SH-SY5Y (cell line): ENCODE measurements around the gene TCF12.

ENCODE experiments used
- GATA2 ChIP-seq: IDR thresholded peaks from 2 replicates; pipeline ENCODE4 v1.6.1; 2011; ENCODE audit warnings: mild to moderate bottlenecking, low read depth, low read length
- GATA3 ChIP-seq: IDR thresholded peaks from 2 replicates; pipeline ENCODE4 v1.6.1; 2011; ENCODE audit warnings: low read depth, mild to moderate bottlenecking, low read length, moderate library complexity

The TCF12 gene

DNA sequence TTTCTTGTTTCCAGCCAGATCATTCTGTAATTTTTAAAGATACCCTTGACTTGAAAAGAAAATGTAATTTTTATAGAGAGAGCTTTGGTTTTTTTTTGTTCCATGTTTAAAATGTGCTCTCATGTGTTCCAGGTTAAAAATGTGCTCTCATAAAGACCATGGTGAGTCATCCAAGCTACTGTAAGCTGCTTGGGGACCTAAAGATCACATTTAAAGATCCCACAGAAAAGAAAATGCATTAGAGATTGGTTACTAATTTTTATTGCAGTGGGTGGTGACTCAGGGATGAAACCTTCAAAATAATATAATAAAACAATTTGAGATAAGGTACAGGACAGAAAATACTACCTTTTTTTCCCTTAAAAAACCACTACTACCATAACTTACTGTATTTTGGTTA is 11.0 kb downstream of the TCF12 start:
- TF ChIP-seq GATA2, result no peak
- no peak for TF ChIP-seq GATA3

DNA sequence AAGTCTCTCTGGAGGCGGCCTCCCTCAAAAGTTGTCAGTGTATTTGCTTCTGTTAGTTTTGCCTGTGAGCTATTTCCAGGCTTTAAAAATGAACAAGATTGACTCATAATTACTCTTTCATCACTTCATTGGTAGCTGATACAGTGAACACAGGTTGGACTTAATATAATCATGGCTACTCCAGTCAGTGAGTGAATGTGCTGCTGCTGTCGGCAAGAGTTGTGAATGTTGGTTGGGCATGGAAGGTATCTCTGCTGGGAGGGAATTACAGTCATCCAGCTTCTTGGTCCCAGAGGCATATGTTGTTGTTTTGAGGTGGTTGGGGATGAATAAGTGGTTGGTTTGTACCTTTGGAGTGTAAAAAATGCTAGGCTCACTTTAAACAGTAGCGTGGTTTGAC is 11.5 kb downstream of the TCF12 start:
- TF ChIP-seq GATA3, result no peak
- no peak for TF ChIP-seq GATA2

DNA sequence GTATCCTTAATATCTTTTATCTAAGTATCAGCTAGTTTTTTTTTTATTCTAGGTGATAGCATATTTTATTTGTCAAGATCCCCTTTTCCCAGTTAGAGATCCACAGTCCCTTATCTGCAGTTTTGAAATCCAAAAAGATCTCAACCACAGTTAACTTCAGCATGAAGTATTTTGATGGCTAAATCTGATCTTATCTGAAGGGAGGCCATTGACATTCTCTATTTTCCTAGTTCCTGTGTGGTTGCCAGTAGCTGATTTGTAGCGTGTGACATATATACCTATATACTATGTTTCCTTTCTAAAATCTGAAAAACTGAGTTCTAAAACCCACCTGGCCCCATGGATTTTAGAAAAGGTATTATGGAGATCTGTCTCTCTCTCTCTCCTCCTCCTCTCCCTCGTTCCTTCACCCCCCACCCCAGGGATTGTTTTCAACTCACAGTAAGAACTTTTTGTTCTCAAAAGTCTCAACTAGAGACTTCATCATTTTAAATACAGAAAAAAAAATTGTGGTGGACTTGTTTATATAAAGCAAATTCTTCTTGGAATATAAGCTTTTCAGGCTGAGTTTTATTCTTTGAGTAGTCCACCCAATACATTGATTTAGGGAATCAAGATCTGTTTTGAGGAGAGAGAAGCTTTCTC is 12.3 kb downstream of the TCF12 start:
- no peak for TF ChIP-seq GATA3
- no peak for TF ChIP-seq GATA2

DNA sequence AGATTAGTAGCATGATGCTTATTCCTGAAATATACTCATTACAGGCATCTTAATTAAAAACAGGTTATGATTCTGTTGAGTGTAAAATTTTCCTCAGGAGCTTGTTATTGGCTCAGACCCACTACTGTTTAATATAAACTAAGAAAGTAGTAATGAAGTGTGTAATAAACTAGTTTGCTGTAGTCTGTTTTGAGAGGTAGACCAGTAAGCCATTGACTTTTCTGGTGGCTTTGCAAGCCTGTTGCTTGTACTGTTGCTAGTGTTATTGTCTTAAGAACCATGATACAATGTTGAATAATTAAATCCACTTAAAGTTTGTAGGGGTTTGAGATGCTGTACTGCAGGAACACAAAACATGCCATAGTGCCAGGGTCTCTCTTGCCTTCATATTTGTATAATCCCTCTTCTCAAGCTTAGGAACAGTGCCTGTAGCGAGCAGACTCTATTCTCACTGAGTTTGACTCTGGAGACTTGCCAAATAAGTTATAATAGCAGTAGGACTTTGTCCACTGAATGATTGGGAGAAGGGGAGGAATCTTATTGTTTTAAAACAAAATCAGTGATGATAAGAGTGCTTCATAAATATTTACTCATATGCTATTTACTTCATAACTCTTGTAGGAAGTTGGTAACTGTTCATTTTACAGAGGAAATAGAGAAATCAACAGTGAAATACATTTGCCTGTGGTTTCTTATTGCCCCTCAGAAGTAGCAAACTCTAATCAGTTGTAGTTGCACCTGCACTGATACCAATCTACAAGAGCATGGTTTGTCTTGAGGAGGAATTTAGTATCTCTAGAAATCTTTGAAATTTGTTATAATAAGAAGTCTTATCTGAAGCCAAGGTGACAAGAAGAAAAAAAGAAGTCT is 13.4 kb downstream of the TCF12 start:
- TF ChIP-seq GATA2 (no peak), GATA3 (no peak)

DNA sequence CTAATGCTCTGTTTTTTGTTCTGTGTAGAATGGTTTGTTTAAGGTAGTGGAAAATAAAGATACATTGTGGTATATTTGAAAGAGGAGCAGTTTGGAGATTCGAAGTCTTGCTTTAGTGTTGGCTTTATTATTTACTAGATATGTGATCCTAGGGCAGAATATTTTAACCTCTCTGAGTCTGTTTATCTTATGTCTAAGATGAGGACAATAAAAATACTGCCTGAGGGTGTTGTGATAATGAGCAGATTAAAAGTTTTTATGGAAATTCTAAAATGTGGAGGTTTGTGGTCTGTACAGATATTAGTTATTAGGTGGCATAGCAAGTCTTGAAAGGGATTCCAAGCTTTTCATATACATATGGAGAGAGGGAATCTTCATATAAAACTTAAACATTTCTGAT is 15.0 kb downstream of the TCF12 start:
- TF ChIP-seq GATA2 (no peak), GATA3 (no peak)

DNA sequence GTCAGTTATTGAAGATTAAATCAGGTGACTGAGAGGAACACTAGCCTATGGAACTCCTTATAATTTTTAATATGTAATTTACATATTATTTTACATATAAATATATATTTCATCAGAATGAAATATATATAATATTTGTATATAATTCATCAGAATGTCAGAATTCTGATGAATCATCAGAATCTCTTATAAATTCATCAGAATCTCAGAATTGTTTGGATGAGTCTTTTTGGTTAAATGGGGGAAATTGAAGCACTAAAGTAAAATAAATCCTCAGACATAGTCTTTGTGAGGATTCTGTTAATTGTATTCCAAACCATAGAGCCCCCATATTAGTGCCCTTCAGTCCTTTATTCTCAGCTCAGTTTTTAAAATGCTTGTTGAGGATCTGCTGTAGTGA is 15.4 kb downstream of the TCF12 start:
- TF ChIP-seq GATA3, result no peak
- TF ChIP-seq GATA2, result no peak

DNA sequence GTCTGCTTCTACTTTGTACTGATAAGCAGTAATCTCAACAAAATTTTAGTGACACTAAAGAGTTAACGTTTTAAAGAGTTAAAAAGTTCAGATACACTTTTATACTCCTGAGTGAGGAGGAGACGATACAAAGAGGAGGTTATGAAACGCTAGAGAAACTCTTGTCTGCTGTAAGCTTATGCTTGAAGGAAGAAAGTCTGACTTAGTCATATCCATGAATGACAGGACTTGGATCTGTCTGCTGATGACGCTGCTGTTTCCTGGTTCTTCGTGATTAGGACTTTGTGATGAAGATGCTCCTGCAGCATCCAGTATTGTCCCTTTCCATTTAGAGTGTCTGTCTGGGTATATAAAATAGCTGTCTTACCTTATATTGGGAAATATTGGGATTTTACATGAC is 15.8 kb downstream of the TCF12 start:
- no peak for TF ChIP-seq GATA2

DNA sequence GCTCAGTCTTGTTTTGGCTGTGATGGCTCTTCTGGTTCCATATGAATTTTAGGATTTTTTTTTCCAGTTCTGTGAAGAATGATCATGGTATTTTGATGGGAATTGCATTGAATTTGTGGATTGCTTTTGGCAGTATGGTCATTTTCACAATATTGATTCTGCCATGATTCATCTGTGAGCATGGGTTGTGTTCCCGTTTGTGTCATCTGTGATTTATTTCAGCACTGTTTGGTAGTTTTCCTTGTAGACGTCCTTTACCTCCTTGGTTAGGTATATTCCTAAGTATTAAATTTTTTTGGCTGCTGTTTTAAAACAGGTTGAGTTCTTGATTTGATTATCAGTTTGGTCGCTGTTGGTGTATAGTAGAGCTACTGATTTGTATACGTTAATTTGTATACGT is 18.5 kb downstream of the TCF12 start:
- TF ChIP-seq GATA3, result no peak
- TF ChIP-seq GATA2, result no peak

DNA sequence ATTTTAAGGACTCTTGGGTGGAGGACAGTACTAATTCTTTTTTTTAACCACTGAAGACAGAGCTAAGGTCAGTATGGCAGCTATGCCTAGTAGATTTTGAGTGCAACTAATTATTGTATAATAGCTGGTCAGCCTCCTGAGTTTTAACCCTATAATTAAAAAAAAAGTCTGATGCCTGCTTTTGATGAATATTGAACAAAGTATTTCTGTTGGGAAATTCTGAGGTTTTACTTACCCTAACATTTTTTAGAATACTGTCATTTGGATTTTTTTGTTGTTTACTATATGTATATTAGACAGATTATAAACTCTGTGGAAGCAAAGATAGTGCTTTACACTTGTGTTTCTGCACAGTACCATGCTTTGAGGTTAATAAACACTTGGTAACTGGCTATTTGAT is 20.8 kb downstream of the TCF12 start:
- no peak for TF ChIP-seq GATA2

DNA sequence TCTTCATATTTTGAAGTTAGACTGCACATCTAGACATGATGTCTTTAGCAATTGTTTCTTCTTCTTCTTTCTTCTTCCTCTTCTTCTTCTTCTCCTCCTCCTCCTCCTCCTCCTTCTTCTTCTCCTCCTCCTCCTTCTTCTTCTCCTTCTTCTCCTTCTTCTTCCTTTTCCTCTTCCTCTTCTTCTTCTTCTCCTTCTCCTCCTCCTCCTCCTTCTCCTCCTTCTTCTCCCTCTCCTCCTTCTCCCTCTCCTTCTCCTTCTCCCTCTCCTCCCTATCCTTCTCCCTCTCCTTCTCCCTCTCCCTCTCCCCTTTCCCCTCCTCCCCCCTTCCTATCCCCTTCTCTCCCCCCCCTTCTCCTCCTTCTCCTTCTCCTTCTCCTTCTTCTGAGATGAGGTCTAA is 21.9 kb downstream of the TCF12 start:
- TF ChIP-seq GATA3 (no peak), GATA2 (no peak)

DNA sequence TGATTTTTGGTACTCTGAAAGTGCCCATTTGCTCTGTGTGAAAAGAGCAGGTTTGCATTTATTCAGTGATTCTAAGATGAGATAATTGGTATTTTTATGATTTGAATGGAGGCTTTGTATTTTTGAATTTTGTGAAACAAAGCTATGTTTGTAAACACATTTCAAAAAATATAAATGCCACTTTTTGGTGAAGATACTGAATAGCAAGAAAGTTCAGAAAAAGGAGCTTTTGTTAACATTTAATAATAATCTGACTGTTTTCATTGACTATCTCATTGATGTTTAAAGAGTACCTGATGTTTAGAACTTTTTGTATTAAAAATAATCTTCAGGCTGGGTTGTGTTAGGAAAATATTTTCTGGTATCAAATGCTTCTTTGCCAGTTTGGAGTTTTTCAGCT is 23.7 kb downstream of the TCF12 start:
- no peak for TF ChIP-seq GATA2
- TF ChIP-seq GATA3, result no peak

DNA sequence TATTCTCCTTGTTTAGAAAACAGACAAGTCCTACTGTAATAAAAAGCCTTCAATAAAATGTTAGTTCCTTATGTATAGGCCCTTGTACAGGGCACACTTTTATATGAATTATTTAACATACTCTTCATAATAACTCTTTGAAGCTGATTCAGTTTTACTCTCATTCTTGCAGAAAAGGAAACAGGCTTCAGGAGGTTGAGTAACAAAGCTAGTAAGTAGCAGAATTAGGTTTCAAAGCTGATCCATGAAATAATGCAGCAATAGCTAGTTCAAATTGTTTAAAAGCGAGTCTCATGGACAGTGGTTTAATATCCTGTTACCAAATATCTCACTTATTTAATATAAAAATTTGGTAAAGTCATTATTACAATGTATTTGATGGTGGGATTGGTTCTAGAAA is 25.0 kb downstream of the TCF12 start:
- no peak for TF ChIP-seq GATA3
- no peak for TF ChIP-seq GATA2

DNA sequence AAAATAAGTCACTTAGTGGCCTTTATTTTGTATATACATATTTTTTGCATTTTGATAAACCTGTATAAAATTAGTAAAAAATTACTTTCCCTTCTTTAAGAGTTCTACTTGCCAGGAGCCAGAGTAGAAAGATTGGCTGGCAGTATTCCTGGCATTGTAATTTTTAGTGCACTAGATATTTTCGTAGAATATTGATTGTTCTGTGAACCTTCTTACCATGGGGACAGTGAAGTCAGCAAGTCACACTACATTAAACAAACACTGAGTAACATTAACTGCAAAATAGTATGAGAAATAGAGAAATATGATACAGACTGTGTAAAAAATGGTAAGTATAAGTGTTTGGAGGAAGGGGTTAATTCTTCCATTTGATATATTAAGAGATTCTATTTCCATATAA is 26.0 kb downstream of the TCF12 start:
- TF ChIP-seq GATA2 (no peak), GATA3 (no peak)

DNA sequence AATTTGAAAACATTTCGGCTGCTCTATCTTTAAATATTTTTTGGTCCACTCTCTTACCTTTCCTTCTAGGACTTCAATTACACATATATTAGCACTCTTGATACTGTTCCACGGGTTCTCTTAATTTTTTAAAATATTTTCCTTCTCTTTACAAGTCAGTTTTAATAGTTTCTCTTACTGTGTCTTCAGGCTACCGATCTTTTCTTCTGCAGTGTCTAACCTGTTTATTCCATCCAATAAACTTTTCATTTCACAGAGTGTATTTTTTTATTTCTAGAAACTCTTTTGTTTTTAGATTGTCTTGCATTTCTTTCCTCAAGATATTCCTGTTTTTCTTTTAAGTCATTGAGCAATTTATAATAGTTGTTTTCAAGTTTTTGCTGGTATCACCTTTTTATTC is 27.7 kb downstream of the TCF12 start:
- TF ChIP-seq GATA2, result no peak
- no peak for TF ChIP-seq GATA3

DNA sequence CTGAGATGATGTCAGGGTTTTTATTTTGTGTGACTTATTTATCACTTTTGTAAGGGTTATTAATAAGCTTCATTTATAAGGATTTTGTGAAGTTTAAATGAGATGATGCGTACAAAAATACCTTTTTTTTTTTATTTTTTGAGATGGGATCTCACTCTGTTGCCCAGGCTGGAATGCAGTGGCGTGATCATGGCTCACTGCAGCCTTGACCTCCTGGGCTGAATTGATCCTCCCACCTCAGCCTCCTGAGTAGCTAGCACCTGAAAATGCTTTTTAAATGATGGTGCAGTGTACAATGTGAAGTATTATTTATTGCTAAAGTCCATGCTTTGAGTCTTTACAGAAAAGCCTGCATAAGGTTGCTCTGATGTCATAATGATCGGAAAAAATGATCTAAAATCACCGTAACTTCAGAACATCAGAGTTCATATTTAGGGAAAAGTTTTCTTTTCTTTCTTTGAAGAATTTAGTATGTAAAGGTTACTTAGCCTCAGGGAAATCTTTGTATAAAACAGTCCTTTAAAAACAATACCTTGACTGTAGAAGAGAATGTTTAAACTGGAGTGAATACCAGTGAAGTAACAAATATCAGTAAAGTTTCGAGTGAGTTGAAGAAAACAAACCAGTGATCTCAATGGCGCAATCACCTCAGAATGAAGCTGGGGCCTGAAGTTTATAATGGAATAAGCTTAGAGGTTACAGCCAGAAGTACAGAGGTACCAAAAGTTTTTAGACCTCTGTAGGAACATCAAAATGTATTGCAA is 29.7 kb downstream of the TCF12 start:
- TF ChIP-seq GATA2, result no peak
- TF ChIP-seq GATA3, result no peak

DNA sequence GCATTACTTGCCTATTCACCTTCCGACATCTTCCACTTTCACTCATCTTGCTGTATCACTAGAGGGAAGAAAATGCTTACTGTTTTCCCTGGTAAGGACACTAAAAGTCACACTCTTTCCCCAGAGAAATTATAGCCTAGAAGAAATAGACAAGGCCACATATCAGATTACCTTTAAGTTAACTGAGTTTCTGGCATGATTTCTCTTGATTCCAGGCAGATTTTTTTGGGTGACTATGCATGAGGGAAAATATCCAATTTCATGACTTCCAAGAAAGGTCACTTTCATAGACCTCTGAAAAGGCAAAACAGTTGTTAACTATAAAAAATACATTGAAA is 30.3 kb downstream of the TCF12 start:
- no peak for TF ChIP-seq GATA2
- TF ChIP-seq GATA3, result no peak
